Measurements from ENCODE around the gene ULK4.
"Not testable (repeated sequence)": the region's sequence is repeated elsewhere in the genome, so short reads cannot be mapped to it uniquely, and the experiment has no call there.

The ULK4 gene

GRCh38 chr3:41565948-41566514 lies 395.9 kb downstream of the ULK4 start:
- no peak for DNase-seq

GRCh38 chr3:41565003-41565402 lies 396.9 kb downstream of the ULK4 start:
- no peak for DNase-seq

DNA sequence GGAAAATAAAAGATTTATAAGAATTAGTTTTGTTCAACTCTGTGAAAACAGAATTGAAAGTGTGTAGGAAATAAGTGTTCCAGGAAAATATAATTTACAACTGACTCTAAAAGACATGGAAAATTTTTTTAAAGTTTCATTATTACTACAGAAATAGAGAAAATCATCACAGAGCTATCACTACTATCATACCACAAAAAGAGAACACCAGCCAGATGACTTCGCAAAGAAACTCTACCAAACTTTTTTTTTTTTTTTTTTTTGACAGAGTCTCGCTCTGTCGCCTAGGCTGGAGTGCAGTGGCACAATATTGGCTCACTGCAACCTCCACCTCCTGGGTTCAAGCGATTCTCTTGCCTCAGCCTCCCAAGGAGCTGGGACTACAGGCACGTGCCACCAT lies 405.7 kb downstream of the ULK4 start:
- DNase-seq, result not testable (repeated sequence)

GRCh38 chr3:41532976-41533375 lies 428.9 kb downstream of the ULK4 start:
- DNase-seq, result no peak

- no peak for DNase-seq
Measured at GRCh38 chr3:41526995-41527573, 434.8 kb downstream of the ULK4 start.

GRCh38 chr3:41525303-41526064 lies 436.4 kb downstream of the ULK4 start:
- DNase-seq, result no peak

DNA sequence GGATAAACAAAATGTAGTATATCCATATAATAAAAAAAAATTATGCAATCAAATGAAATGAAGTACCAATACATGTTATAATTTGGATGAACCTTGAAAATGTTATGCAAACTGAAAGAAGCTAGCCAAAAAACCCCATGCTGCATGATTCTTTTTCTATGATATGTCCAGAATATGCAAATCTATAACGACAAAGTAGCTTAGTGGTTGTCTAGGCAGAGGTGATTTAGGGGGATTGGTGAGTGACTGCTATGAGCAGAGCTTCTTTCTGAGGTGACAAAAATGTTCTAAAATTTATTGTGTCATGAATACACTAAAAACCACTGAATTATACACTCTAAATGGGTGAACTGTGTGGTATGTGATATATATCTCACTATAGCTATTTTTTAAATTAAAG lies 438.0 kb downstream of the ULK4 start:
- DNase-seq, result no peak

DNA sequence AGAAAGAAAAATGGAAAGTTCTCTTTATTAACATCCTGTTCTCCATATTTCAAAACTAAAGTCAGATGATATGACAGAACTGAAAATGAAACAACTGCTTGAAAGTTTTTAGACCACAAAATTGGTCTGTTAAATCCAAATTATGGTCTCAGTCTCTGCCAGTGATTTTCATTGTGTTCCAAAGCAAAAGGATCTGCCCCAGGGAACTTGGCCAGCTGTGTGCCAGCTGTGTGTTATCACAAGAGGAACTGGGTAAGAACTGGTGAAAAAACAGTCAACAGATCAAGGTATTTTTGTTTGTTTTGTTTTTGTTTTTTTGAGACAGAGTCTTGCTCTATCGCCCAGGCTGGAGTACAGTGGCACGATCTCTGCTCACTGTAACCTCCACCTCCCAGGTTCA lies 439.3 kb downstream of the ULK4 start:
- no peak for DNase-seq

DNA sequence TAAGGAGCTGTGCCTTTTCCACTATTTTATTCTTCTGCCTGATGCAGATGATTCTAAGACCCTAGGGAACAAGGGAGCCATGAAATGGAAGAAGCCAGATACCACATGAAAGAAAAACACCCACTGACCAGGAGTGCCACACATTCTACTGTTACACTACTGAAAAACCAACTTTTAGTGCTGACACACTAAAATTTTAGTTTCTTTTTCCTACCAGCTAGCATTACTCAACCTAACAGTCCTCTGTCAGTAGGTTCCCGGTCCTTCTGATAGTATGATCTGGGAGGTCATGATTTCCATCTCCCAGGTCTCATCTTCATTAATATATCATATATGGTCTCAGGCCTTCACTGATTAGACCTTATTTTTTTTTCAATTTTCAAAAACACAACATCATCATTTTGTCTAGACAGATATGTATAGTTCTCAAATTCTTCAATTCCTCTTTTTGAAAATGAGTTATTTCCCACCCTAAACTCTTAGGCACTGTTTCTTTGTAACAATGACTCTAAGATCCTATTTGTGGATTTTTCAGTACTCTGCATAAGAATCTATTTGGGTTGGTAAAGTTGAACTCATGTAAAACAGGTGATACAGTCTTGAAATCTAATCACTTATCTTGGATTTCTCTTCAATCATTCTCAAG lies 440.8 kb downstream of the ULK4 start:
- DNase-seq, result no peak

GRCh38 chr3:41519746-41520145 lies 442.2 kb downstream of the ULK4 start:
- DNase-seq, result no peak

DNA sequence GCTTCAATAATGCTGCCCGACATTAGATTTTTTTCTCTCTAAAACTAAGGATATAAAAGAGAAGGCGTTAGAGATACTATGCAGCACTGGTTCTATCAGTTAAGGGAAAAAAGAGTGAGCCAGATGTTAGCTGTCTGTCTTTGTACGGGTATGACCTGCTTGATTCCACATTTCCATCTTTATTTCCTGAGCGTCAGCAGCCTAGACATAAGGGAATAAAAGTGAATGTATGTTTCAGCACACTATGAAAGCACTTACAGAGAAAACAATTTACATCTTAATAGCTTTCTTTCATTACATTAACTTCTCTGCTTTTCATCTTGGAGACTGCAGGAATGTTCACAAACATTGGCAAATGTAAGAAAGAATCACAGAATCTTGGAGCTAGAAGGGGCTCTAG lies 443.3 kb downstream of the ULK4 start:
- no peak for DNase-seq

- DNase-seq, result no peak
Measured at GRCh38 chr3:41508063-41508696, 453.7 kb downstream of the ULK4 start.

GRCh38 chr3:41507336-41508062 lies 454.4 kb downstream of the ULK4 start:
- DNase-seq, result no peak

DNA sequence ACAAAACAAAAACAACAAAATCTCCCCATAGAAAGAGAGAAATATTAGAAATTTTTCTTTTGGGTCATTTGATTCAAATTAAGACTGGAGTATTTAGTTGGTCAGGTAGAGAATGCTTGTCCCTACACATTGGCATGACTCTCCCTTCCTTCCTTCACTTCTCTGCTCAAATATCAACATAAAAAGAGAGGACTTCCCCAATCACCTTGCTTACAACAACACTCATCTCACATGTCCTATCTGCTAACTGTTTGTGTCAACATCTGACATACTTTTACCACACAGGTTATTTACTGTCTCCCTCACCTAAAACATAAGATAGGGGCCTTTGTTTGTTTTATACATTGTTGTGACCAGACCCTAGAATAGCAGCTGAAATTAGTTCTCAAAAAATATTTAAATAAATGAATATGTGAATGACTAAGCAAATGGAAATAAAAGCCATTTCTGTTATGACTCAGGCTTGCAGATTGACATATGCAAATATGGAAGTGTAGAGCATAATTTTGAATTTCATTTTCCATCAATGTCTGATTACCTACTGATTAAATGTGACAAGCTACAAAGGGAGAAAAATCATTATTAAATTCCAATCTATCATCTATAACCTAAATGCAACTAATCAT lies 457.8 kb downstream of the ULK4 start:
- no peak for DNase-seq

DNA sequence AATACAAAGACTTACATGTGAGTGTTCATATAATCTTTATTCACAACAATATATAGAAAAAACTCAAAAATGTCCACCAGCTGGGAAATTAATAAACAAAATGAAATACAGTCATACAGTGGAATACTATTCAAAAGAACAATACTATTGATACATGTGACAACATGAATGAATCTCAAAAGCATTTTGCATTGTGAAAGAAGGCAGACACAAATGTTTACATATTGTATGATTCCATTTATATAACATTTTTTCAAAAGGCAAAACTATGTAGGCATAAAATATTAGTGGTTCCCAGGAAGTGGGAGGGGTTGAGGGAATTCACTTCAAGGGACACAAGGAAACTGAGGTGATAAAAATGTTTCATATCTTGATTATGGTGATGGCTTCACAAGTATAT lies 459.4 kb downstream of the ULK4 start:
- DNase-seq, result no peak

DNA sequence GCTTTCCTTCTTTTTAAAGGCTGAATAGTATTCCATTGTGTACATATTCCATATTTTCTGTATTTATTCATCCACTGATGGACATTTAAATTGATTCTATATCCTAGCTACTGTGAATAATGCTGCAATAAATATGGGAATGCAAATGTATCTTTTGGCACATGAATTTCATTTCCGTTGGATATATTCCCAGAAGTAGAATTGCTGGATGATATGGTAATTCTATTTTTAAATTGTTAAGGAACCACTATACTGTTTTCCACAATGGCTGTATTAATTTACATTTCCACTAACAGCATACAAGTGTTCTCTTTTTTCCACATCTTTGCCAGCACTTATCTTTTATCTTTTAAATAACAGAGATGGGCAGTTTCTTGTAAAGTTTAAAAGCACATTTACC lies 459.9 kb downstream of the ULK4 start:
- no peak for DNase-seq

GRCh38 chr3:41498847-41499246 lies 463.1 kb downstream of the ULK4 start:
- DNase-seq, result no peak

- DNase-seq, result no peak
Measured at GRCh38 chr3:41490360-41490759, 471.5 kb downstream of the ULK4 start.

DNA sequence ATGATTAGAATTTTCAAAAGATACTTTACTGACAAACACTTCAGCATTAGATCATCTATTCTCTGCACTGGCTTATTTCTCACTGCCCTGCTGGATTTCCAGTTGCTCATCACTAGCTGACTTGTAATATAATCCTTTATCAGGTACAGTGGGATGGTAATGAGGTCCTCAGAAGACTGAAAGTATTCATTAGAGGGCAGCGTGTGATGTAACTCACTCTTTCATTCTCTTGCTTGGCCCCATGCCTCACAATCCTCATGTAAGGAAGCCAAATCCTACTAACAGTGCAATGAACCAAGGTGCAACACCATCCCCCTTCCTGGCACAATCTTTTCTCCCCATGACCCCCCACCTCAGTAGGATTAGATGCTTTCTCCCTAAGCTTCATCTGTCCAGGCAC lies 472.7 kb downstream of the ULK4 start:
- DNase-seq, result no peak

DNA sequence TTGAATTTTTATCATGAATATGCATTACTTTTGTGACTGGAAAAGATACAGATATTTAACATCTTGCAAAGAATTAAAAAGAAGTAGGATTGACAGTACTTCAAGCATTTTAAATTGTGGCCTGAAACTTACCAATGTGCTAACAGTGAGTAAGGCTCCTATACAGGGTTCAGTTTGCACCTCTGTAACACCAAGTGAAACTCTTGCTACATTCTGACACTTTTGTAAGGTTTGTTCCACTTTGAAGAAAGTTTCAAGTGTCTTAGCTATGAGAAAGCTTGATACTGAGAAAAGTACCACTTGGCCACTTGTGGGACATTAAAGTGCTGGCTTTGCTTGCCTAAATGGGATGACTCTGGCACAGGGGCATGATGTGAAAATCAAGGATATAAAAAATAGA lies 473.4 kb downstream of the ULK4 start:
- no peak for DNase-seq

DNA sequence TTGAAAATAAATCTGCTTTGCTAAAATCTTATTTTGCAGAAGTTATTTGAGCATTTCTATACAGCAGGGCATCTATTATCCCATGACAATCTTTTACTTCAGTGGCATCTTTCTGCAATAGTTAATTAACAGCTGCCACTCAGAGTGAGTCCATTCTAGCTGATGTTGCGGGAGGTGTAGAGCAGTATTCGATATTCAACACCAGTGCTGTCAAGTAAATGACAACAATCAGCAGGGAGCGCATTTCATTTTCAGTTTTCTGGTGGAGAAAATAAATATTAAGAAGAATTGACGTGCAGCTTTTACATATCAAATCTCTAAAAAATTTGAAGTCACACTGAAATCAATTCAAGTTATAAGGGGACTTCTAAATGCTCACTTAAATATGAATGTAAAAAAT lies 476.4 kb downstream of the ULK4 start:
- no peak for DNase-seq

GRCh38 chr3:41482134-41482533 lies 479.8 kb downstream of the ULK4 start:
- DNase-seq, result no peak

Data from NCI-H1436 (cell line).